DOHH2 (cell line): Measurements from ENCODE around the gene ACSBG1.
A peak's percentile ranks its signal among the peaks of the same experiment; 100 is the strongest.

Experiments used
- H3F3A ChIP-seq: fragments of 200-600 bp; sonication (generic), shearing (Covaris generic); 2 replicates; pipeline ENCODE4 v1.6.0; 2016; ENCODE audit warnings: antibody characterized with exemption, mild to moderate bottlenecking; ENCODE audit not compliant: control insufficient read depth, insufficient read depth
- H3K27ac ChIP-seq: fragments of 200-600 bp; sonication (generic); 2 replicates; pipeline ENCODE4 v1.5.1; 2014; ENCODE audit warnings: low read depth, mild to moderate bottlenecking, low read length, moderate library complexity
- H3K27me3 ChIP-seq: fragments of 200-600 bp; sonication (generic); 2 replicates; pipeline ENCODE4 v1.6.1; 2014; ENCODE audit warnings: mild to moderate bottlenecking, low read length, mixed read lengths; ENCODE audit not compliant: control insufficient read depth
- H3K36me3 ChIP-seq: fragments of 200-600 bp; sonication (generic); 2 replicates; pipeline ENCODE4 v1.6.1; 2014; ENCODE audit warnings: mild to moderate bottlenecking, low read length, moderate library complexity, mixed read lengths; ENCODE audit not compliant: control insufficient read depth
- H3K4me1 ChIP-seq: fragments of 200-600 bp; sonication (generic); 2 replicates; pipeline ENCODE4 v1.6.1; 2014; ENCODE audit warnings: mild to moderate bottlenecking, low read length, mixed read lengths; ENCODE audit not compliant: control insufficient read depth
- H3K4me2 ChIP-seq: fragments of 200-600 bp; sonication (generic); 2 replicates; pipeline ENCODE4 v1.6.0; 2014; ENCODE audit warnings: mild to moderate bottlenecking, low read length, moderate library complexity
- H3K4me3 ChIP-seq: fragments of 200-600 bp; sonication (generic); 2 replicates; pipeline ENCODE4 v1.5.1; 2014; ENCODE audit warnings: mild to moderate bottlenecking, low read length, mixed read lengths
- H3K79me2 ChIP-seq: fragments of 200-600 bp; sonication (generic); 2 replicates; pipeline ENCODE4 v1.6.1; 2014; ENCODE audit warnings: mild to moderate bottlenecking, low read length, mixed read lengths; ENCODE audit not compliant: control insufficient read depth
- H3K9me2 ChIP-seq: fragments of 200-600 bp; sonication (generic); replicated peaks from 2 replicates; pipeline ENCODE4 v1.6.1; 2014; ENCODE audit warnings: mild to moderate bottlenecking, low read length, mixed read lengths; ENCODE audit not compliant: control insufficient read depth
- H3K9me3 ChIP-seq: fragments of 200-600 bp; sonication (generic); 2 replicates; pipeline ENCODE4 v1.6.1; 2014; ENCODE audit warnings: antibody characterized with exemption, low read length, mixed read lengths; ENCODE audit not compliant: control insufficient read depth, insufficient read depth
- H4K20me1 ChIP-seq: fragments of 200-600 bp; sonication (generic); 2 replicates; pipeline ENCODE4 v1.6.0; 2014; ENCODE audit warnings: low read depth, mild to moderate bottlenecking, antibody characterized with exemption, low read length, moderate library complexity; ENCODE audit not compliant: control insufficient read depth, insufficient read depth
- CTCF ChIP-seq: fragments of 200-600 bp; sonication (generic); IDR thresholded peaks from one replicate; pipeline ENCODE4 v1.5.1; 2014; ENCODE audit warnings: antibody characterized with exemption, mild to moderate bottlenecking, low read depth, low read length; ENCODE audit not compliant: poor library complexity, severe bottlenecking
- EZH2phosphoT487 ChIP-seq: fragments of 200-600 bp; sonication (generic); IDR thresholded peaks from 2 replicates; pipeline ENCODE4 v1.6.1; 2017; ENCODE audit warnings: borderline replicate concordance, mild to moderate bottlenecking, antibody characterized with exemption, low read length, moderate library complexity, mixed read lengths

Gene ACSBG1

GRCh38 chr15:78175330-78175729, 59.0 kb downstream of the ACSBG1 start:
- peaks cover 7% of the 10 kb centered on the region for H3K27me3 ChIP-seq
- H3K27ac ChIP-seq = no peak overlapping the region
- H3K4me2 ChIP-seq = no peak overlapping the region
- TF ChIP-seq EZH2phosphoT487 (no peak), CTCF (no peak)
- H3K36me3 ChIP-seq = peaks cover 26% of the 10 kb centered on the region
- no peaks in the 10 kb centered on the region for H4K20me1 ChIP-seq
- no peaks in the 10 kb centered on the region for H3F3A ChIP-seq
- H3K4me1 ChIP-seq = peaks cover 31% of the 10 kb centered on the region
- H3K79me2 ChIP-seq = no peaks in the 10 kb centered on the region
- no peak overlapping the region for H3K4me3 ChIP-seq
- peaks cover 3% of the 10 kb centered on the region; the same call in 1 of the 2 replicates for H3K9me3 ChIP-seq
- no peaks in the 10 kb centered on the region for H3K9me2 ChIP-seq

GRCh38 chr15:78174401-78174800, 60.0 kb downstream of the ACSBG1 start:
- Histone ChIP-seq H4K20me1 (no peaks in the 10 kb centered on the region), H3K4me2 (peak overlapping the region; percentile 20; the same call in 1 of the 2 replicates), H3K27ac (no peak overlapping the region)

GRCh38 chr15:78171864-78172472, 62.4 kb downstream of the ACSBG1 start:
- H3K36me3 ChIP-seq = peaks cover 58% of the 10 kb centered on the region
- TF ChIP-seq CTCF = no peak
- no peak for TF ChIP-seq EZH2phosphoT487
- H4K20me1 ChIP-seq = no peaks in the 10 kb centered on the region
- peaks cover under 1% of the 10 kb centered on the region; the same call in 1 of the 2 replicates for H3K27me3 ChIP-seq
- no peaks in the 10 kb centered on the region for H3K79me2 ChIP-seq
- H3K9me2 ChIP-seq = no peaks in the 10 kb centered on the region
- H3K4me3 ChIP-seq = no peak overlapping the region
- peaks cover 41% of the 10 kb centered on the region for H3K4me1 ChIP-seq
- H3F3A ChIP-seq = no peaks in the 10 kb centered on the region
- H3K9me3 ChIP-seq = peaks cover 3% of the 10 kb centered on the region; the same call in 1 of the 2 replicates
- no peak overlapping the region for H3K4me2 ChIP-seq
- no peak overlapping the region for H3K27ac ChIP-seq

More at GRCh38 chr15:78174401-78174800, 60.0 kb downstream of the ACSBG1 start:
- H3F3A ChIP-seq = no peaks in the 10 kb centered on the region
- H3K79me2 ChIP-seq = no peaks in the 10 kb centered on the region
- TF ChIP-seq CTCF = no peak
- no peak for TF ChIP-seq EZH2phosphoT487
- peaks cover 35% of the 10 kb centered on the region for H3K36me3 ChIP-seq
- H3K4me3 ChIP-seq = no peak overlapping the region
- H3K27me3 ChIP-seq = peaks cover 7% of the 10 kb centered on the region
- H3K9me2 ChIP-seq = no peaks in the 10 kb centered on the region
- H3K4me1 ChIP-seq = peaks cover 31% of the 10 kb centered on the region
- H3K9me3 ChIP-seq = peaks cover 3% of the 10 kb centered on the region; the same call in 1 of the 2 replicates
